Measurements from ENCODE around the gene CFAP74.

The CFAP74 gene

DNA sequence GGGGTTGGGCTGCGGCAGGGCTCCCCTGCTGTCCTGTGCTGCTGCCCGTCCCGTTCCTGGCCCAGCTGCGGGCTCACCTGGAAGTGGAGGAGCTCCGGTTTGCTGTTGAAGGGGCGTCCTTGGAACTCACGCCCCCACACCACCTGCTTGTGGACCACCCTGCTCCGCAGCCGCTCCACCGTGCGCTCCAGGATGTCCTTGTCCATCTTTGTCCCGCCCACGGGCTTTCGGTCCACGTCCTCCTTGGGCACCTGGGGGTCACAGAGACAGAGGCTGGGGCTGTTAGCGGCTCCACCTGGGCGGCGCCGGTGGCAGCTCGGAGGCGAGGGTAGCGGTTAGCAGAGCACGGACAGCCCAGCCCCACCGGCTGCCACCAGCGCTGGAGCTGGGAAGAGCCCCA is 38.8 kb downstream of the CFAP74 start:
- TF ChIP-seq, protein P1, sequence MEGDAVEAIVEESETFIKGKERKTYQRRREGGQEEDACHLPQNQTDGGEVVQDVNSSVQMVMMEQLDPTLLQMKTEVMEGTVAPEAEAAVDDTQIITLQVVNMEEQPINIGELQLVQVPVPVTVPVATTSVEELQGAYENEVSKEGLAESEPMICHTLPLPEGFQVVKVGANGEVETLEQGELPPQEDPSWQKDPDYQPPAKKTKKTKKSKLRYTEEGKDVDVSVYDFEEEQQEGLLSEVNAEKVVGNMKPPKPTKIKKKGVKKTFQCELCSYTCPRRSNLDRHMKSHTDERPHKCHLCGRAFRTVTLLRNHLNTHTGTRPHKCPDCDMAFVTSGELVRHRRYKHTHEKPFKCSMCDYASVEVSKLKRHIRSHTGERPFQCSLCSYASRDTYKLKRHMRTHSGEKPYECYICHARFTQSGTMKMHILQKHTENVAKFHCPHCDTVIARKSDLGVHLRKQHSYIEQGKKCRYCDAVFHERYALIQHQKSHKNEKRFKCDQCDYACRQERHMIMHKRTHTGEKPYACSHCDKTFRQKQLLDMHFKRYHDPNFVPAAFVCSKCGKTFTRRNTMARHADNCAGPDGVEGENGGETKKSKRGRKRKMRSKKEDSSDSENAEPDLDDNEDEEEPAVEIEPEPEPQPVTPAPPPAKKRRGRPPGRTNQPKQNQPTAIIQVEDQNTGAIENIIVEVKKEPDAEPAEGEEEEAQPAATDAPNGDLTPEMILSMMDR (IDR thresholded peaks at IDR 0.05): no peak

DNA sequence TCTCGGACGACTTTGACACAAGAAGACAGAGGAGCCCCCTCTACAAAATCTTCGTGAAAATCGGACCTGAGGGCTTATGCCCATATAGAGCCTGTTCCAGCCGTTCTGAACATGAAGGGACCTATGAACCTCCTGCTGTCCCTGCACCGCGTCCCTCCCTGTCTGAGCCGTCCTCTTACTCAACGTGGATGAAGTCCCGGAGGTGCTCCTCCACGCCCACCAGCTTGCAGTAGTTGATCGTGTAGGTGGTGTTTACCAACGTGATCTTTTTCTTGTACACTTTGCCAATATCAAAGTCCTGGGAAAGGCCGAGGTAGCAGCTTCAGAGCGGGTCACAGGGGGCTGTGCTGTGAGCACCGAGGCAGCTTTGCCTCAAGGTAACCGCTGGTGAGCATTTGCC is 40.0 kb downstream of the CFAP74 start:
- TF ChIP-seq, protein P1 (IDR thresholded peaks at IDR 0.05): no peak

DNA sequence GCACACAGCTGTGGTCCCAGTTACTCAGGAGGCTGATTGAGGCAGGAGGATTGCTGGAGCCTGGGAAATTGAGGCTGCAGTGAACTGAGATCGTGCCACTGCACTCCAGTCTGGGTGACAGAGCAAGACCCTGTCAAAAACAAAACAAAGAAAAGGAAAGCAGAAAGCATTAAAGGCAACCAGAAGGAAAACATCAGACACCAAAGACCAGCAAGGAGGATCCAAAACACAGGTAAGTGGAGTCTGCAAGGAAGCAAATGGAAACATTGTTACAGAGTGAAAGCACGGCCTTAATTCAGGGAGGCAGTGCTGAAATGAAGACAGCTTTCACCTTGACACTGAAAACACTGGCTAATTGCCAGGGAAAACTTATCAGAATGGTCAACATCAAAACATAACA is 40.8 kb downstream of the CFAP74 start:
- TF ChIP-seq, protein P1 (IDR thresholded peaks at IDR 0.05): no peak

DNA sequence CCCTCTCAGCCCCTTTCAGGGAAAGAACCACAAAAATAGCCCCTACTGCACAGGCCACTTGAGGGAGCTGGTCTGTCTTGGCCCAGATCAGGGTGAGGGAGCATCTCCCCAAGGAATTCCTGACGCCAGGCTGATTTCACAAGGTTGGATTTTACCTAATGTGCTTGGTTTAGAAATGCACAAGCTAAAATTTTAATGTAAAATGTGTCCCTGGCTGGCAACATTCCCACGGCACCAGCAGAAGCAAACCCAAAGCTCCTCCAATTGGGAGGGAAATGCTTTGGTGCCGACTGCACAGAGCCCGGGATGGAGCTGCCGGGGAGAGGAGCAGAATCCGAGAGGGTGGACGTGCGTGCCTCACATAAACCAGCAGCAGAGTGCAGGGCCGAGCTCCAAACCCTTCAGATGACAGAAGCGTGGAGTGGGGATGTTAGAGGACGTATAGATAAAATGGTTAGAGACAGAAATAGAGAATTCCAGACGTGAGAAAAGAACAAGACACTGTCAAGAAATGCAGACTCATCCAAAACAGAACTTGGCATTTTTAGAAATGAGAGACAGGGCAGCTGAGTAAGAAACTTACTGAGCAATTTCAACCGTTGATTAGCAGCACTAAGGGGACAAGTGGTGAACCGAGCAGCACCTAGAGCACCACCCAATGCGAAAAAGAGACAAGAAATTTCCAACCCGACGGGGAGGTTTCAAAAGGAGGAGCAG is 42.9 kb downstream of the CFAP74 start:
- TF ChIP-seq, protein P1 (IDR thresholded peaks at IDR 0.05): no peak

DNA sequence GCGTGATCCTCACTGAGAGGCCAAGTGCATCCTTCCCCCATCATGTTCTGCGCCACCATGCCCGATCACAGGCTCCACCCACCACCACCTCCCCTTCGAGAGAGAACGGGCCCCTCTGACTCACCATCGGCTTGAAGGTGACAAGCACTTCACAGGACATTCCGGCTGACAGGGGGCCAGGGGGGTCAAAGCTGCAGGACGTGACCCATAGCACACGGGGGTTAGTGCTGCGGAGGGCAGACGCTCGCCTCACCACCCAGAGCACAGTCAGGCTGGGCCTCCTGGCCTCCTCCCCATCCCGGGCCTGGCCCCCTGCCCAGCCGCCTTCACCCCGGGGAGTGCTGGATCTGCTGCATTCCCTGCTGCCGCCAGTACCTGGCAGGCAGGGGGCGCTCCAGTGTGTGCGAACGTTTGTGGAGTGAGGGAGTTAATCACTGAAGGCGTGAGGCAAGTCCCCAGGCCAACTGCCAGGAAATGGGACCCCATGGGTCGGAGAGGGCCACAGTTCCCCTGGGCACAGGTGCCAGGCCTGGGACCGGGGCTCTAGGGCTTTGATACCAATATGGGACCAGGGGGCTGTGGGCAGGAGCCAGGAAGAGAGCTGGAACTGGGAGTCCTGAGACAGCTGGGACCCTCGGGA is 43.6 kb downstream of the CFAP74 start:
- TF ChIP-seq, protein P1 (IDR thresholded peaks at IDR 0.05): peak; percentile 99

DNA sequence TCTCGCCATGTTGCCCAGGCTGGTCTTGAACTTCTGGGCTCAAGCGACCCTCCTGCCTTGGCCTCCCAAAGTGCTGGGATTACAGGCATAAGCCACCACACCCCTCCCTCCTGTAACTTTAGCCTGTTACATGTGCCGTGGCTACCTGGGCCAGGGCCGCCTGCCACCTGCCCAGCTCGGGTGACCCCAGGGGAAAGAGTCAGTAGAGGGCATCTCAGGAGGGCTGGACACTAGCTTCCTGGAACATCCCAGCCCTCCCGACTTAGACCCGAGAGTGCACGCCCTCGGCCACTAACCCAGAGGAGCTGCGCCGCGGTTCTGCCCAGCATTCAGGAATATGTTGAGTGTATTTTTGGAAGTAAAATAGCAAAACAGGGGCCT is 44.1 kb downstream of the CFAP74 start:
- TF ChIP-seq, protein P1 (IDR thresholded peaks at IDR 0.05): no peak

DNA sequence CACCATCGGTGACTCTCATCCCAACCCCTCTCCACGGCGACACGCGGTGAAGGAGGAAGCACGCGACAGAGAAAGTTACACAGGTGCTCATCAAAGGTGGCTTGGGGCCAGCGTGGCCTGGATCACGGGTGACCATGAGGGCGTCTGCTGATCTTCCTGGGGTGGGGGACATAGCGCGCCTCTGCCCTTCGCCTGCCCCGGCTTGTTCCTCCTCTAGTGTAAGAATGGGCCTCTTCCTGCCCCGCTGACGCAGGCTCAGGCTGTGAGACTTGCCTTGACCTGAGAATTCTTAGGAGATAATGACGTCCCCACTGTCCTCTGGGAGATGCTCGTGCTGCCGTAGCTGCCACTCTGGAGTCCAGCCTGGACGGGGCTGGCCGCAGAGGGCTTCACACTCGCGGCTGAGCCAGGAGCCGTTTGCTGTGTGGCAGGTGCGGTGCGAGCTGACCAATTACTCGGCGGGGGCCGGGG is 45.5 kb downstream of the CFAP74 start:
- TF ChIP-seq, protein P1 (IDR thresholded peaks at IDR 0.05): no peak

Data from LNCAP (cell line).